ENCODE measurements around the gene MYL7.

DNA sequence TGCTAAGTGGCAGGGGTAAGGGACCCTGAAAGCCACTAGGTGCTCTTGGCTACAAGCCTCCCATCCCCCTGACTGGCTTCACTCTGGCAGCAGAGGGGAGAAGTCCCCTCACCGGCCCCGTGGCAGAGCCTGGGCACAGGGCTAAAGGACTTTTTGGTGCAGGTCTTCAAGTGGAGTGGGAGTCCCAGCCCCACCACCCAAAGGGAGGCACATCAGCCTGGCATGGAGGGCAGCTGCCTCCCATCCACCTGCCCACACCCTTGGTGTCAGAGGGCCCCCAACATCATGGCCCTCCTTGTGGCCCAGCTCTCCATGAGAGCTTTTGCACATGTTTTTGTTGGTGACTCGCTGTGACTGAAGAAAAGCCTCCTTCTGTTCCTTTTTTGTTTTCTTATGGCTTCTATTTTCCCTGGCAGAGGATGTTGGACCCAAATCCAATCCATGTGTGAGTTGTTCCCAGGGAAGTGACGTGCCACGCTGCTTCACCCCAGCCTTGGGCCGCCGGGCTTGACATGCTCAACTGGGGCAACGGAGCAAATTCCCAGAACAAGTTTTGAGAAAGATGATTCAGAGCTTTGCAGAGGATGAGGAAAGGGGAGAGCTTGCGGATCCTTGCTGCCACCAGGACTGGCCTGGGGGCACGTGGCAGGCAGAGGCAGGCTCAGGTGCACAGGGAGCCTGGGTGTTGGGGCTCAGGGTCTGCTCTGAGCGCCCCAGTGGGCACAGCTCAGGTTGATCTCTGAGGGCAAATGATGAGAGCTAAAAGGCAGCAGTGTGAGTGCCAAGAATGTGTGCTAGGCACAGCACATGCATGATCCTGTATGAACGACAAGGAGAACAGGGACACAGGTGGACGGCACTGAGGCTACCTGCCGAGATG is 38.9 kb downstream of the MYL7 start:
- TF ChIP-seq, protein P1, sequence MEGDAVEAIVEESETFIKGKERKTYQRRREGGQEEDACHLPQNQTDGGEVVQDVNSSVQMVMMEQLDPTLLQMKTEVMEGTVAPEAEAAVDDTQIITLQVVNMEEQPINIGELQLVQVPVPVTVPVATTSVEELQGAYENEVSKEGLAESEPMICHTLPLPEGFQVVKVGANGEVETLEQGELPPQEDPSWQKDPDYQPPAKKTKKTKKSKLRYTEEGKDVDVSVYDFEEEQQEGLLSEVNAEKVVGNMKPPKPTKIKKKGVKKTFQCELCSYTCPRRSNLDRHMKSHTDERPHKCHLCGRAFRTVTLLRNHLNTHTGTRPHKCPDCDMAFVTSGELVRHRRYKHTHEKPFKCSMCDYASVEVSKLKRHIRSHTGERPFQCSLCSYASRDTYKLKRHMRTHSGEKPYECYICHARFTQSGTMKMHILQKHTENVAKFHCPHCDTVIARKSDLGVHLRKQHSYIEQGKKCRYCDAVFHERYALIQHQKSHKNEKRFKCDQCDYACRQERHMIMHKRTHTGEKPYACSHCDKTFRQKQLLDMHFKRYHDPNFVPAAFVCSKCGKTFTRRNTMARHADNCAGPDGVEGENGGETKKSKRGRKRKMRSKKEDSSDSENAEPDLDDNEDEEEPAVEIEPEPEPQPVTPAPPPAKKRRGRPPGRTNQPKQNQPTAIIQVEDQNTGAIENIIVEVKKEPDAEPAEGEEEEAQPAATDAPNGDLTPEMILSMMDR (IDR thresholded peaks at IDR 0.05), result no peak
- TF ChIP-seq POLR2A (IDR thresholded peaks at IDR 0.05), result no peak
